Activated CD8-positive, alpha-beta memory T cell treated with anti-CD3 and anti-CD28 coated beads, Interleukin-2, amount 50 U/mL, for 4 hours (primary cell): ENCODE results near the gene PRPH2.
A peak's percentile ranks its signal among the peaks of the same experiment; 100 is the strongest.
"Not testable (repeated sequence)": the region's sequence is repeated elsewhere in the genome, so short reads cannot be mapped to it uniquely, and the experiment has no call there.

Source experiments
- DNase-seq: peaks from one replicate; pipeline ENCODE4 v3.0.0-alpha.2; 2020

The PRPH2 gene

GRCh38 chr6:42740725-42741124 is 18.3 kb upstream of the PRPH2 start:
- no peak for DNase-seq

GRCh38 chr6:42735976-42736375 is 13.6 kb upstream of the PRPH2 start:
- no peak for DNase-seq

- DNase-seq: not testable (repeated sequence)
These were observed 11.6 kb upstream of the PRPH2 start for GRCh38 chr6:42733867-42734481.

GRCh38 chr6:42729731-42730130 is 7.3 kb upstream of the PRPH2 start:
- no peak for DNase-seq

- DNase-seq: no peak
These were observed 5.2 kb upstream of the PRPH2 start for GRCh38 chr6:42727627-42728026.

GRCh38 chr6:42727087-42727611 is 4.8 kb upstream of the PRPH2 start:
- DNase-seq: peak; percentile 22

GRCh38 chr6:42726485-42727086 is 4.2 kb upstream of the PRPH2 start:
- DNase-seq: peak; percentile 71

- no peak for DNase-seq
These were observed 3.6 kb upstream of the PRPH2 start for GRCh38 chr6:42726026-42726425.

- no peak for DNase-seq
These were observed 2.4 kb upstream of the PRPH2 start for GRCh38 chr6:42724825-42725224.

GRCh38 chr6:42720739-42721138 is 1.7 kb downstream of the PRPH2 start:
- no peak for DNase-seq

- no peak for DNase-seq
These were observed 6.5 kb downstream of the PRPH2 start for GRCh38 chr6:42715871-42716270.

- no peak for DNase-seq
These were observed 8.2 kb downstream of the PRPH2 start for GRCh38 chr6:42714098-42714761.

GRCh38 chr6:42711930-42712329 is 10.5 kb downstream of the PRPH2 start:
- DNase-seq: no peak

- no peak for DNase-seq
These were observed 12.1 kb downstream of the PRPH2 start for GRCh38 chr6:42710316-42710715.

- DNase-seq: no peak
These were observed 12.5 kb downstream of the PRPH2 start for GRCh38 chr6:42709871-42710270.

- no peak for DNase-seq
These were observed 14.3 kb downstream of the PRPH2 start for GRCh38 chr6:42708096-42708495.

- DNase-seq: no peak
These were observed 14.8 kb downstream of the PRPH2 start for GRCh38 chr6:42707595-42707994.

- DNase-seq: no peak
These were observed 17.4 kb downstream of the PRPH2 start for GRCh38 chr6:42704937-42705374.

- DNase-seq: no peak
These were observed 18.0 kb downstream of the PRPH2 start for GRCh38 chr6:42704251-42704936.

GRCh38 chr6:42702786-42703185 is 19.6 kb downstream of the PRPH2 start:
- DNase-seq: not testable (repeated sequence)

GRCh38 chr6:42702200-42702599 is 20.2 kb downstream of the PRPH2 start:
- DNase-seq: no peak

GRCh38 chr6:42698217-42698616 is 24.2 kb downstream of the PRPH2 start:
- no peak for DNase-seq

GRCh38 chr6:42697268-42697655 is 25.1 kb downstream of the PRPH2 start:
- DNase-seq: no peak
